Aortic smooth muscle cell (primary cell): ENCODE measurements around the gene UNC5C. TPM values are rescaled to one million over a fixed set of nuclear protein-coding genes. Genes with fewer than 3 reads are reported as not detected.

Experiments
- total RNA-seq: library from RNA; depleted of rRNA; stranded (reverse); fragments of >200 nt; gene quantifications from 2 replicates; pipeline ENCODE4 v1.2.3, GENCODE V29; 2014

The UNC5C gene
- total RNA-seq = 3.3 and 4.8 TPM in 2 replicates

GRCh38 chr4:95548738-95549245, at the start of gene UNC5C:
Gene UNC5C (minus strand): TSS chr4:95548973.

